SKM-1 (cell line): Measurements from ENCODE around the gene TNKS1BP1.

Experiments used
- DNase-seq: peaks from one replicate; lab custom pipeline; 2025; ENCODE audit not compliant: unreplicated experiment; lab: John Stamatoyannopoulos, UW

Gene TNKS1BP1

DNA sequence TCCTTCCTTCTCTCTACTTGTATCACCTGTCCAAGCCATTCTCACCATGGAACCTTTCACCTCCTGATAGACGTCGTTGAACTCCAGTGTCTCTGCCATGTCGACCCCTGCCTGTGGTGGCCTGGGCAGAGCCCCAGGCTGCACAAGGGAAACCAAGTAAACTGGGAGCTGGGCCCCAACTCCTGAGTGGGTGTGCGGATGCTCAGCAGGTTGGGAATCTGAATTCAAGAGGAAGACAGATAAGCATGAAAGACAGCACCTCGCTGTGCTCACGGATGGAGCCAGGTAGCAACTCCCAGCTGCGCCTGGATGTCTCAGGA, 10.2 kb upstream of the TNKS1BP1 start:
- DNase-seq = no peak

DNA sequence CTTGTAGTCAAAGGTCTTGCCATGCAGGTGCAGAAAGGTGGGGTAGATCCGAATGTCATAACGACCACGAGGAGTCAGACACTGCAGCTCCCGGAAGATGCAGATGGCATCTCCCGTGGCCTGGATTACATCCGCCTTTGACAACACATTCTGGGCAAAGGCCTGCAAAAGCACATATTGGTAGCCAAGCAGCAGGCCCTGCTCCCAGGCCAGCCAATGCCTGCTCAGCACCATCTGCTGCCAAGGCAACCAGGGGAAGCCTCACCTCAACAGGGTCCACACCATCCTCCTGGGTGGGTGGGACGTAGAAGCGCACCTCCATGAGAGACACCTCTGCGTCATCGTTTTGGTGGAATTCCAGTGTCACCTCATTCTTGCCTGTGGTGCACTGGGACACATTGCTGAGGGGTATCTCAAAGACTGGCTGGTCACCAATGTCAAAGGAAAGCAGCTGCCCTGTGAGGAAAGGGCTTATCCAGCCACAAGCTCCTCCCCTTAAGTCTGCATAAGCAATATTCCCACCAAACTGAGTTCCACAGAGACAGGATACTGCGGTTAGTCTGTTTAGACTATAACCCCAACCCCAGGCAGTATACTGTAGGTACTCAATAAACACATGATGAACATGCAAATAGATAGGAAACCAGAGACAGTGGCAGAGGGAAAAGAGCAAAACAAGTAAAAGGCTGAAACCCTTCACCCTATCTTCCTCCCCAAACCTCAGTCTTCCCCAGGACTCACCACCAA, 8.1 kb upstream of the TNKS1BP1 start:
- no peak for DNase-seq

DNA sequence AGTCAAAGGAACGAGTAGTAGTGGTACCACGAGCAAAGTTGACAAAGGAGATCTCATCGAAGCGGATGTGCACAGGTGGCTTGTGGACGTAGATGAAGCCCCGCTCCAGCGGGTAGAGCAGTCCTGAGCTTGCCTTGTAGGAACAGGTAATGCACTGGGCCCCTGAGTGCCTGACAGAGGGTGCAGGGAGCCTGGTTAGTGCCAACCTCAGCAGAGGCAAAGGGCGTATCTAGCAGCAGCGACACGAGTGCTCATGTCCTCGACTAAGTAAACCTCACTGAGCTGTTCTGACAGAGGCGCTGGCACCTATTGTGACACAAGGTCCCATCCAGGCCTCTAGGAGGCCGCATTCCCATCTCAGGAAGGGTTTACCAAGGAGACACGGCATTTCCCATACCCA, 7.0 kb upstream of the TNKS1BP1 start:
- no peak for DNase-seq

DNA sequence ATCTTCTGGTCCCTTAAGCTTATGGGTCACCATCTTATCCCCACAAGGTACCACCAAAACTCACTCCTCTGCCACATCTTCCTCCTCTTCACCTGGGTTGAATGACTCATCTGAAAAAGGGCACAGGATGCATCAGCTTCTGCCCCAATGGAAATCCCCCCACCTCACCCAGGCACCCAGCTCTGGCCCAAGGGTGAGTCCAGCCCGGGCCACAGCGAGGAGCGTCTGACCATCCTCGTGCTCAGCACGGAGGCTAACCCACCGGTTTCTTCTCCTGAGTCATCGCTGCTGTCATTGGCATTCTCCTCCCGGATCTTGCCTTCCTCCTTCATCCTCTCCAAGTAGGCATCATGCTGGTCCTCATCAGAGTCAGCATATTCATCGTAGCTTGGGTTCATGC, 5.3 kb upstream of the TNKS1BP1 start:
- DNase-seq = no peak

DNA sequence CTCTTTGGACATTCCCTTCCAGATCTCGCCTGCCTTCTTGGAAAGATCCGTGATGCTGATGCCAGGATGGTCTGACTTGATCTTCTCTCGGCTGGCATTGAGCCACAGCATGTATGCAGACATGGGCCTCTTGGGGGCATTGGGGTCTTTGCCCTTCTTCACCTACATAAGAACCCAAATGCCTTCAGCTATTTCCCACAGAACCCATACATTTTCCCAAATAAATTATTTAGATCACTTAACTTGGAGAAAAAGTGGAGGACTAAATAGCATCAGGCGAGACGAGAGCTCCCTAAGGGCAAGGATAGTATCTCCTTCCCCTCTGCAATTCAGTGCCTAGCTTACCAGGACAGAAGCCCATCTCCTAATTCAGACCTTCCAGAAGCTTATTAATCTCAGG, 3.0 kb upstream of the TNKS1BP1 start:
- no peak for DNase-seq

DNA sequence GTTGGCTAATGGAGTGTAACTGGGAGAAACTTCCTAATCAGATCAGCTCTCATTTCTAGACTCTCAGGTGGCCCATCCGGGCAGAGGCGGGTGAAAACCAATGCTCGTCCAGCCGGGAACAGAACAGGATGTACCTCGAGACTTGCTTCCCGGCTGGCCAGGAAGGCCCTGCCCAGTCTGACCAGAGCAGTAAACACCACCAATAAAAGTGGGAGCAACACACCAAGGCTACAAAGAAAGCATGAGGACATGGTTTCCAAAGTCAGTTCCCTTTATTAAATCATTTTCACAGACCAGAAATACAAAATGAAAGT, 940 bp upstream of the TNKS1BP1 start:
- DNase-seq = no peak

DNA sequence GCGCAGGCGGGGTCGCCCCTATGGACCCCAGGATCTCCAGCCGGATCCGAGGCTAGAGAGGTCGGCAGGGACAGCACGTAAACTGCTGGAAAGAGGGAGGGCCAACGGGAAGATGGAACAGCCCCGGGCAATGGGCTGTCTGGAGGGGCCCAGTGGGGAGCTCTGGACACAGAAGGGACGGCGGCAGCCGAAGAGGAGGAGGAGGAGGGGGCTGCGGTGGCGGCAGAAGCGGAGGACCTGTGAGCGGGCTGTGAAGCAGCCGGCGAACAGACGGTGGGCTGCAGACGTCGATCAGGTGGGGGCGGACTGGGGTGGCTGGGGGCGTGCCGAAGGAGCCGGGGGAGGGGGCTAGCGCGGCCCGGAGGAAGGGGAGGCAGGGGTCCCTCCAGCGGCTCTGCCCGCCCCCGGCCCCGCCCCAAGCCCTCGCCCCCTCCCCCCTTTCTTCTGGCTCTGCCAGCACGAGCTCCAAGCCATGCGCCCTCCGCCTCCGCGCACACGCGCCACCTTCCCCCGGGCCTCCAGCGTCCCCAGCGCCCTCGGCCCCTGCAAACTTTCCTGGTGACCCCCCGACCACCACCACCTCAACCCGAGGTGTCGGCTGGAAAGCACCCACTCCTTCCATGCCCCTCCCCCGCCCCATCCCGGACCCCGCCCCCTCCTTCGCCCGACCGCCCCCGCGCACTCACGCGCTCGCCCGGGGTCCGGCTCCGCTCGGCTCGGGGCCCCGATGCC, 432 bp downstream of the TNKS1BP1 start:
- no peak for DNase-seq

- DNase-seq = no peak
Observed at GRCh38 chr11:57323855-57324153, 948 bp downstream of the TNKS1BP1 start.

DNA sequence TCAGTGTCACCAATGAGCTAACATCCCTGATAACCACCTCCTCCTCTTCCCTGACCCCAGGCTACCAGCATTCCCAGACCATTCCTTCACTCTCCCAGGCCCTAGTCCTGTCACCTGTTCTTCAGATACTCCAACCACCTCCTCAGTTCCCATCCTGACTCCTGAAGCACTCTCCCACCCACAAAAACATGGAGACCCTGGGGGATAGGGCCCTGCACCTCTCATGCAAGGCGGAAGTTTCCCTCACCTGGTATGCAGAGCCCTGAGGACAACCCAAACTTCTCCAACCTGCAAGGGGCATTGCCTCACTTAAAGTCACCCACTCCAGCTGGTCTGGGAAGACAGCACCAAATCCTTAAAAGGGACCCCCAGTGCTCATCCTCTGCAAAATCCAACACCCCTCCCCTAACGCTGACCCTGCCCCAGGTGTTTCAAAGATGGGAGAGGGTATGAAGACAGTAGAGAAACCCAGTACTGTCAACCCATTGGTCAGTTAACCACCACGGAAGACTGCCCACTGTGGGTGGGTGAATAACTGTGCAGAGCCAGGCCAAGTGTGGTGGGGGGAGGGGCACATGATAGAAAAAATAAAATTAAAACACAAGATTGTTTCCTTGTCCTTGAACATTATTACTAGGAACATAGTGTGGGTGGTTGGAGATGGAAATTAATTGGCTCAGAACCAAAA, 1.4 kb downstream of the TNKS1BP1 start:
- DNase-seq = no peak

GRCh38 chr11:57322256-57323166, 2.2 kb downstream of the TNKS1BP1 start:
- no peak for DNase-seq

DNA sequence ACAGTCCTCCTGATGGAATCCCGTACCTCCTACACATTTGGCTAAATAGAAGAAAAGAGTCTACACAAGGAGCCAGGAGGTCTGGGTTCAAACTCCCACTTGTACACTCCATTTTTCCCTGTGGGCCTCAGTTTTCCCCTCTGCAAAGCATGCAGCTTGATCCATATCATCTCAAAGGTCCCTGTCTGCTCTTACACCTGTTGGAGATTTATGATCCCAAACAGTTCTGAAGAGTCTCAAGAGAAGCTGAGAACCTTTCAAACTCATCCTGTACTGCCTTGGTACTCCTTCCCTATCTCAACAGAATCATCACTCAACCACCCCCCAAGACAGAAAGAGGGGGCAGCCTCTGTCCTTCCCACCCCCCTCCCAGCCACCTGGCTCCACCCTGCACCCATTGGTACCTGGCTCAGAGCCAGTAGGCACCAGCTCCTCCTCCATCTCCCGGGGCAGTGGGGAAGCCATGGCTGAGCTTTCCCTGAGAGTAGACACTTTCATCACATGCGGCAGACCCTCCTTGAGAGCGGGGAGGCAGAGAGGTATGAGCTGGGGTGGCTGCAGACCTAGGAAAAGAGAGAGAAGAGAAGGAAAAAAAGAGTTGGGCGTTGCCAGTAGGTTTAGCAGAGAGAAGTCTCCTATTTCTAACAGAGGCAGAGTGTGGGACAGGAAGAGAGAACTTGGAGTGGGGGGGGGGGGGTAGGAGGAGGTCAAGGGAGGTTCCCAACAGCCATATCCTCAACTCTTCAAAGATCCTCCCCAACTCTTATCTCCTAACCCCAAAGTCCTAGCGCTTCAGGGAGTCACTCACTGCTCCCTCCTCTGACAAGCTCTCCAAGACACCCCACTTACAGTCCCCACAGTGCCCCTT, 3.1 kb downstream of the TNKS1BP1 start:
- DNase-seq = no peak

GRCh38 chr11:57320719-57321387, 3.9 kb downstream of the TNKS1BP1 start:
- DNase-seq = no peak

GRCh38 chr11:57320067-57320718, 4.6 kb downstream of the TNKS1BP1 start:
- no peak for DNase-seq

GRCh38 chr11:57318178-57318577, 6.6 kb downstream of the TNKS1BP1 start:
- DNase-seq = no peak

GRCh38 chr11:57316017-57316416, 8.7 kb downstream of the TNKS1BP1 start:
- no peak for DNase-seq

DNA sequence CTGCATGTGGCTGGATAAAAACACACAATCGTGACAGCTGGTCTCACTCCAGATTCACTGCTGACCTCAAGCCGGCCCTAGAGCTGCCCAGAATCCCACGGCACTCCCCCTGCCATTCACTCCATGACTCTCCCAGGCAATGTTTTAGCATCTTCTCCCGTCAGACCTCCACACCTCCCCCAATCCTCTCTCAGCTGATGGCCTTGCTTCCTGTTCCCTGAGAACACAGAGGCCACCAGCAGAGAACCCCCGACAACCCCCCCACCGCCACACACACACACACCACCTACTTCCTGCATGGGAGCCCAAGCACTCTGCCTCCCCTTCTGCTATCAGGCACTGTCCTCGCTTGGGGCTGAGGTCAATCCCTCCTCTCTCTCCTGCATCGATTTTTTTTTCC, 9.3 kb downstream of the TNKS1BP1 start:
- no peak for DNase-seq

GRCh38 chr11:57314221-57314973, 10.4 kb downstream of the TNKS1BP1 start:
- DNase-seq = no peak

DNA sequence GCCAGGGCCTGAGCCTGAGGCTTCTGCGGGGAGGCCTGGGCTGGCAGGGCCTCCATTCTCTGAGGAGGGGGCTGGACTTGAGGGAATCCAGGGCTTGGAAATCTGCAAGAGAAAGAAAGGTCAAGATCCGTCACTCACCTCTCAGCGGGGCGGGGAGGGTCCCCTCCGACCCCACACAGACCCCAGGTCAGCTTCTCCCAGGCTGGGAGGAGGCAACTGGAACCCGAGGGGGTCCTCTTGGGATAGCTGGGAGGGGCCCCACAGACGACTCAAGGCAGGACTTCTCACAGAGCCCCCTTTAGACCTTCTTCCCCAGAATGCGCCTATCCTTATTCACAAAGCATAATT, 11.0 kb downstream of the TNKS1BP1 start:
- no peak for DNase-seq
